ENCODE measurements around the gene ZNF580. TPM values are rescaled to one million over a fixed set of nuclear protein-coding genes. Genes with fewer than 3 reads are reported as not detected.
A peak's percentile ranks its signal among the peaks of the same experiment; 100 is the strongest.

The ZNF580 gene
- total RNA-seq, 1 experiment from 2014 or later: 38.5 TPM

DNA sequence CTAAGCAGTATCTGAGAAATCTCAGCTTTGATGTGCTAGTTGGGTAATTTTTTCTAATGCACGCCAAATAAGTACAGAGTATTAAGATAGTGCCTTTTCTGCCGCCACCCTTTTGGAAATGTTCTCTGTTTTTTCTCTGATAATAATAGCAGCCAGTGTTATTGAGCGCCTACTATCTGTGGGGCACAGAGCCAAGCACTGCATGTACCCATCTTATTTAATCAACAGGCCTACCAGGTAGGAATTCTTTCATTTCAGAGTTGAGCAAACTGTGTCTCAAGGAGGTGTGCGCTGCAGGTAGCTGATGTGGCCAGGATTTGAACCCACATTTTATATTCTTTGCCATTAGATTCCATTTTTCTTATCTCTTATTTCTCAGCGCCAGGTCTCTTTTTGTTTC lies 35.6 kb downstream of the ZNF580 start:
- Histone ChIP-seq H3K4me3 (ENCODE audit: low read depth, low read length) (peak overlapping the region; percentile 76), H3K36me3 (ENCODE audit: control insufficient read depth, insufficient read depth, low read length) (peaks cover 5% of the 10 kb centered on the region; the same call in 1 of the 2 replicates), H3K4me1 (peaks cover 30% of the 10 kb centered on the region), H3K9me3 (no peaks in the 10 kb centered on the region), H3K27me3 (replicated peaks; ENCODE audit: control insufficient read depth, insufficient read depth, low read length) (no peaks in the 10 kb centered on the region)
- Mint-ChIP-seq H3K27ac (ENCODE audit: unreplicated experiment) (peak overlapping the region; percentile 66), H3K4me1 (ENCODE audit: low read depth, unreplicated experiment) (peaks cover 38% of the 10 kb centered on the region), H3K27me3 (ENCODE audit: insufficient read depth, unreplicated experiment) (no peaks in the 10 kb centered on the region), H3K9me3 (ENCODE audit: unreplicated experiment) (no peaks in the 10 kb centered on the region), H3K36me3 (ENCODE audit: insufficient read depth, unreplicated experiment) (peaks cover 91% of the 10 kb centered on the region), H3K4me3 (ENCODE audit: unreplicated experiment) (peak overlapping the region; percentile 94)
- BruUV-seq (replicated peaks): TSS peak; percentile 38
- ChIA-PET CTCF (interaction anchor here (0.5 kb wide), 1 partner anchor 22 kb away, joined by 3 read pairs; no protein-coding TSS in a partner anchor), POLR2A (interaction anchor here (0.5 kb wide), 1 partner anchor 22 kb away, joined by 4 read pairs; no protein-coding TSS in a partner anchor)
- intact Hi-C loops (cut with micrococcal nuclease; ENCODE audit: unreplicated experiment): no loop called here
- no peak for DNase-seq
- TF ChIP-seq, protein P1, sequence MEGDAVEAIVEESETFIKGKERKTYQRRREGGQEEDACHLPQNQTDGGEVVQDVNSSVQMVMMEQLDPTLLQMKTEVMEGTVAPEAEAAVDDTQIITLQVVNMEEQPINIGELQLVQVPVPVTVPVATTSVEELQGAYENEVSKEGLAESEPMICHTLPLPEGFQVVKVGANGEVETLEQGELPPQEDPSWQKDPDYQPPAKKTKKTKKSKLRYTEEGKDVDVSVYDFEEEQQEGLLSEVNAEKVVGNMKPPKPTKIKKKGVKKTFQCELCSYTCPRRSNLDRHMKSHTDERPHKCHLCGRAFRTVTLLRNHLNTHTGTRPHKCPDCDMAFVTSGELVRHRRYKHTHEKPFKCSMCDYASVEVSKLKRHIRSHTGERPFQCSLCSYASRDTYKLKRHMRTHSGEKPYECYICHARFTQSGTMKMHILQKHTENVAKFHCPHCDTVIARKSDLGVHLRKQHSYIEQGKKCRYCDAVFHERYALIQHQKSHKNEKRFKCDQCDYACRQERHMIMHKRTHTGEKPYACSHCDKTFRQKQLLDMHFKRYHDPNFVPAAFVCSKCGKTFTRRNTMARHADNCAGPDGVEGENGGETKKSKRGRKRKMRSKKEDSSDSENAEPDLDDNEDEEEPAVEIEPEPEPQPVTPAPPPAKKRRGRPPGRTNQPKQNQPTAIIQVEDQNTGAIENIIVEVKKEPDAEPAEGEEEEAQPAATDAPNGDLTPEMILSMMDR (IDR thresholded peaks at IDR 0.05; ENCODE audit: insufficient read depth in 1 of 2, low read depth in 1 of 2, low read length in 1 of 2, severe bottlenecking in 1 of 2, unreplicated experiment in 1 of 2): no peak

DNA sequence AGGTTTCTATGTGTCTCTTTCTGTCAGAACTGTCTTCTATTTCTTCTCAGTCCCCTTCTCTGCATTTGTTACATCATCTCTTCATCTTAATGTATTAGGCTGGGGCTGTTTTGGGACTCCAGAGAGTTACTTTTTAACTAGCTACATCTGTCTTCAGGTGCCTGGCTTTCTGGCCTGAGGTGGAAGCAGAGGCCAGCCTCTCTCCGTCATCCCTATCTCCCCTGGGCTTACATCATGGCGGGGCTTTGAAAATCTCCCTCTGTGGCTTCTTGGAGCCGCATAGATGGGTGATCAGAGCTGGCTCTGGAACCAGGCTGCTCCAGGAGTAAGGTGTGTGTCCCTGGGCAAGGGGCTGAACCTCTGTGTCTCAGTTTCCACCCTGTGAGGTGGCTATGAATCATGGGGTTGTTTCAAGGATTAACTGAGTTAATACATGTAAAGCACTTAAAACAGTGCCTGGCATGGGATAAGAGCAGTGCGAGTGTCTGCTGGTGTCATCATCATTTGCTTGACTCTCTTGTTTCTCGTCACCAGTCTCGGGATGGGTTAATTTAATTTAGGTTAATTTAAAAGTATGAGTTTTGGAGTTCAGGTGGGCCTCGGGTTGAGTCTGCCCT lies 36.2 kb downstream of the ZNF580 start:
- BruUV-seq (replicated peaks): no TSS peak
- H3K36me3 Mint-ChIP-seq (ENCODE audit: insufficient read depth, unreplicated experiment): peaks cover 88% of the 10 kb centered on the region
- H3K4me3 ChIP-seq (ENCODE audit: low read depth, low read length): no peak overlapping the region
- H3K27me3 ChIP-seq (replicated peaks; ENCODE audit: control insufficient read depth, insufficient read depth, low read length): no peaks in the 10 kb centered on the region
- H3K9me3 ChIP-seq: no peaks in the 10 kb centered on the region
- ChIA-PET CTCF (interaction anchor here (0.5 kb wide), 1 partner anchor 23 kb away, joined by 3 read pairs; no protein-coding TSS in a partner anchor), POLR2A (interaction anchor here (0.5 kb wide), 1 partner anchor 23 kb away, joined by 4 read pairs; no protein-coding TSS in a partner anchor)
- peaks cover 34% of the 10 kb centered on the region for H3K4me1 Mint-ChIP-seq (ENCODE audit: low read depth, unreplicated experiment)
- TF ChIP-seq, protein P1 (IDR thresholded peaks at IDR 0.05; ENCODE audit: insufficient read depth in 1 of 2, low read depth in 1 of 2, low read length in 1 of 2, severe bottlenecking in 1 of 2, unreplicated experiment in 1 of 2): no peak
- H3K36me3 ChIP-seq (ENCODE audit: control insufficient read depth, insufficient read depth, low read length): peaks cover 5% of the 10 kb centered on the region; the same call in 1 of the 2 replicates
- H3K27me3 Mint-ChIP-seq (ENCODE audit: insufficient read depth, unreplicated experiment): no peaks in the 10 kb centered on the region
- peaks cover 26% of the 10 kb centered on the region for H3K4me1 ChIP-seq
- no peaks in the 10 kb centered on the region for H3K9me3 Mint-ChIP-seq (ENCODE audit: unreplicated experiment)
- intact Hi-C loops (cut with micrococcal nuclease; ENCODE audit: unreplicated experiment): no loop called here
- peak overlapping the region; percentile 94 for H3K4me3 Mint-ChIP-seq (ENCODE audit: unreplicated experiment)
- no peak for DNase-seq
- H3K27ac Mint-ChIP-seq (ENCODE audit: unreplicated experiment): peak overlapping the region; percentile 66

- Mint-ChIP-seq H3K4me1 (ENCODE audit: low read depth, unreplicated experiment) (peaks cover 34% of the 10 kb centered on the region), H3K36me3 (ENCODE audit: insufficient read depth, unreplicated experiment) (peaks cover 86% of the 10 kb centered on the region), H3K27me3 (ENCODE audit: insufficient read depth, unreplicated experiment) (no peaks in the 10 kb centered on the region), H3K27ac (ENCODE audit: unreplicated experiment) (peak overlapping the region; percentile 75), H3K4me3 (ENCODE audit: unreplicated experiment) (peak overlapping the region; percentile 94), H3K9me3 (ENCODE audit: unreplicated experiment) (no peaks in the 10 kb centered on the region)
- intact Hi-C loops (cut with micrococcal nuclease; ENCODE audit: unreplicated experiment): no loop called here
- TF ChIP-seq, protein P1 (IDR thresholded peaks at IDR 0.05; ENCODE audit: insufficient read depth in 1 of 2, low read depth in 1 of 2, low read length in 1 of 2, severe bottlenecking in 1 of 2, unreplicated experiment in 1 of 2): no peak
- no TSS peak for BruUV-seq (replicated peaks)
- no peak for DNase-seq
- no peaks in the 10 kb centered on the region for H3K9me3 ChIP-seq
- ChIA-PET CTCF (no interaction called here), POLR2A (no interaction called here)
- H3K4me1 ChIP-seq: peaks cover 32% of the 10 kb centered on the region
- no peak overlapping the region for H3K4me3 ChIP-seq (ENCODE audit: low read depth, low read length)
- H3K27me3 ChIP-seq (replicated peaks; ENCODE audit: control insufficient read depth, insufficient read depth, low read length): no peaks in the 10 kb centered on the region
- H3K36me3 ChIP-seq (ENCODE audit: control insufficient read depth, insufficient read depth, low read length): peaks cover 5% of the 10 kb centered on the region; the same call in 1 of the 2 replicates
Observed at GRCh38 chr19:55677572-55678028, 36.8 kb downstream of the ZNF580 start.

Measured in Caco-2 (cell line).